HL-60 (cell line): ENCODE results near the gene EPB41L4B.

ENCODE experiments used
- CTCF ChIP-seq: IDR thresholded peaks from one replicate; pipeline ENCODE4 v1.5.1; 2011; ENCODE audit warnings: low read length, control low read depth, inconsistent platforms; ENCODE audit not compliant: insufficient read depth
- GABPA ChIP-seq: IDR thresholded peaks from 2 replicates; pipeline ENCODE4 v1.6.1; 2012; ENCODE audit warnings: low read depth
- POLR2AphosphoS5 ChIP-seq: IDR thresholded peaks from 2 replicates; pipeline ENCODE4 v1.6.1; 2012; ENCODE audit warnings: low read depth
- REST ChIP-seq: IDR thresholded peaks from 2 replicates; pipeline ENCODE4 v1.6.1; 2012; ENCODE audit warnings: low read depth; ENCODE audit not compliant: insufficient replicate concordance

- TF ChIP-seq CTCF (no peak), REST (no peak), POLR2AphosphoS5 (no peak), GABPA (no peak)
Measured at GRCh38 chr9:109354190-109354589, 33.3 kb upstream of the EPB41L4B start.
